ENCODE measurements around the gene CNTN5. TPM values are rescaled to one million over a fixed set of nuclear protein-coding genes. Genes with fewer than 3 reads are reported as not detected.
A peak's percentile ranks its signal among the peaks of the same experiment; 100 is the strongest.

Gene CNTN5
- total RNA-seq, 1 experiment from 2014 or later = not detected

GRCh38 chr11:99343117-99343516 lies 322.4 kb downstream of the CNTN5 start:
- H3K79me2 ChIP-seq (ENCODE audit: low read length) = no peaks in the 10 kb centered on the region
- TF ChIP-seq EZH2 (IDR thresholded peaks at IDR 0.05; ENCODE audit: low read length, unreplicated experiment) = no peak
- no peak for TF ChIP-seq EZH2phosphoT487 (IDR thresholded peaks at IDR 0.05; ENCODE audit: borderline replicate concordance, low read length)
- no peak for TF ChIP-seq CTCF (conservative IDR thresholded peaks at IDR 0.05; ENCODE audit: low read depth, low read length)
- H3F3A ChIP-seq (ENCODE audit: low read length, unreplicated experiment) = no peaks in the 10 kb centered on the region
- intact Hi-C loops (cut with micrococcal nuclease) = no loop called here
- H3K4me1 ChIP-seq (ENCODE audit: insufficient read depth, low read length) = no peaks in the 10 kb centered on the region
- H3K4me3 ChIP-seq (ENCODE audit: low read length) = no peak overlapping the region
- BruUV-seq (replicated peaks) = no TSS peak
- H4K20me1 ChIP-seq (ENCODE audit: low read length) = no peaks in the 10 kb centered on the region
- CTCF ChIA-PET = interaction anchor here (0.6 kb wide), 1 partner anchor 390 kb away, joined by 3 read pairs; no protein-coding TSS in a partner anchor
- POLR2A ChIA-PET (ENCODE audit: unreplicated experiment) = no interaction called here
- no peak for ATAC-seq
- H3K9ac ChIP-seq (ENCODE audit: low read length) = no peak overlapping the region
- H2AFZ ChIP-seq (ENCODE audit: low read length) = no peak overlapping the region
- no peaks in the 10 kb centered on the region for H3K27me3 ChIP-seq (ENCODE audit: low read length)
- no peak overlapping the region for H3K27ac ChIP-seq (ENCODE audit: low read length)
- no peak overlapping the region for H3K4me2 ChIP-seq (ENCODE audit: low read length)
- H3K36me3 ChIP-seq (ENCODE audit: low read depth, low read length) = no peaks in the 10 kb centered on the region
- DNase-seq = no peak
- no peaks in the 10 kb centered on the region for H3K9me2 ChIP-seq (replicated peaks; ENCODE audit: low read length)
- H3K9me3 ChIP-seq (ENCODE audit: low read length) = no peaks in the 10 kb centered on the region

- H4K20me1 ChIP-seq (ENCODE audit: low read length) = no peaks in the 10 kb centered on the region
- no peaks in the 10 kb centered on the region for H3K79me2 ChIP-seq (ENCODE audit: low read length)
- intact Hi-C loops (cut with micrococcal nuclease) = no loop called here
- H3K9me3 ChIP-seq (ENCODE audit: low read length) = no peaks in the 10 kb centered on the region
- peaks cover 14% of the 10 kb centered on the region for H3K4me1 ChIP-seq (ENCODE audit: insufficient read depth, low read length)
- ChIA-PET CTCF (no interaction called here), POLR2A (ENCODE audit: unreplicated experiment) (no interaction called here)
- no peak overlapping the region for H3K4me3 ChIP-seq (ENCODE audit: low read length)
- ATAC-seq = no peak
- H3K27ac ChIP-seq (ENCODE audit: low read length) = no peak overlapping the region
- BruUV-seq (replicated peaks) = no TSS peak
- H3K27me3 ChIP-seq (ENCODE audit: low read length) = no peaks in the 10 kb centered on the region
- peak; percentile 18 for DNase-seq
- no peaks in the 10 kb centered on the region for H3K36me3 ChIP-seq (ENCODE audit: low read depth, low read length)
- H3K4me2 ChIP-seq (ENCODE audit: low read length) = no peak overlapping the region
- H3K9me2 ChIP-seq (replicated peaks; ENCODE audit: low read length) = no peaks in the 10 kb centered on the region
- H3K9ac ChIP-seq (ENCODE audit: low read length) = no peak overlapping the region
- H3F3A ChIP-seq (ENCODE audit: low read length, unreplicated experiment) = no peaks in the 10 kb centered on the region
- TF ChIP-seq EZH2phosphoT487 (IDR thresholded peaks at IDR 0.05; ENCODE audit: borderline replicate concordance, low read length) (no peak), EZH2 (IDR thresholded peaks at IDR 0.05; ENCODE audit: low read length, unreplicated experiment) (no peak), CTCF (conservative IDR thresholded peaks at IDR 0.05; ENCODE audit: low read depth, low read length) (no peak)
- no peak overlapping the region for H2AFZ ChIP-seq (ENCODE audit: low read length)
These were observed 328.5 kb downstream of the CNTN5 start for GRCh38 chr11:99349151-99349673.

GRCh38 chr11:99351624-99352023 lies 330.9 kb downstream of the CNTN5 start:
- no peak for TF ChIP-seq EZH2phosphoT487 (IDR thresholded peaks at IDR 0.05; ENCODE audit: borderline replicate concordance, low read length)
- TF ChIP-seq CTCF (conservative IDR thresholded peaks at IDR 0.05; ENCODE audit: low read depth, low read length) = no peak
- TF ChIP-seq EZH2 (IDR thresholded peaks at IDR 0.05; ENCODE audit: low read length, unreplicated experiment) = no peak
- Histone ChIP-seq H3K36me3 (ENCODE audit: low read depth, low read length) (no peaks in the 10 kb centered on the region), H3K4me2 (ENCODE audit: low read length) (peak overlapping the region; percentile 16), H2AFZ (ENCODE audit: low read length) (no peak overlapping the region), H4K20me1 (ENCODE audit: low read length) (no peaks in the 10 kb centered on the region), H3K9ac (ENCODE audit: low read length) (no peak overlapping the region), H3K4me1 (ENCODE audit: insufficient read depth, low read length) (peaks cover 14% of the 10 kb centered on the region), H3K27ac (ENCODE audit: low read length) (peak overlapping the region; percentile 8; the same call in 1 of the 2 replicates), H3K9me2 (replicated peaks; ENCODE audit: low read length) (no peaks in the 10 kb centered on the region), H3K27me3 (ENCODE audit: low read length) (no peaks in the 10 kb centered on the region), H3F3A (ENCODE audit: low read length, unreplicated experiment) (no peaks in the 10 kb centered on the region), H3K9me3 (ENCODE audit: low read length) (no peaks in the 10 kb centered on the region), H3K79me2 (ENCODE audit: low read length) (no peaks in the 10 kb centered on the region), H3K4me3 (ENCODE audit: low read length) (no peak overlapping the region)
- DNase-seq (peak; percentile 28), ATAC-seq (peak; percentile 36)
- CTCF ChIA-PET = no interaction called here
- POLR2A ChIA-PET (ENCODE audit: unreplicated experiment) = no interaction called here
- intact Hi-C loops (cut with micrococcal nuclease) = no loop called here
- no TSS peak for BruUV-seq (replicated peaks)
